Esophagus squamous epithelium (tissue), 5 donors: Measurements from ENCODE around the gene TNFSF11. TPM values are rescaled to one million over a fixed set of nuclear protein-coding genes. Genes with fewer than 3 reads are reported as not detected.

Experiments used
- DNase-seq: peaks from one replicate; lab custom pipeline; 2025; lab: John Stamatoyannopoulos, UW
- H3K27ac ChIP-seq, 4 donors: fragments of 200-600 bp; sonication (generic); one replicate each; pipeline ENCODE4 v1.5.1; 2016 to 2019; ENCODE audit warnings: mild to moderate bottlenecking in 1 of 4
- H3K27me3 ChIP-seq, 4 donors: fragments of 200-600 bp; sonication (generic); 1 replicate in 3 of 4; 2 replicates in 1 of 4; pipeline versions ENCODE4 v1.5.1 to v1.6.0; 2017 to 2021; ENCODE audit warnings: antibody characterized with exemption in 1 of 4
- H3K36me3 ChIP-seq, 3 donors: fragments of 200-600 bp; sonication (generic); one replicate each; pipeline ENCODE4 v1.5.1; 2016 to 2019
- H3K4me1 ChIP-seq, 3 donors: fragments of 200-600 bp; sonication (generic); one replicate each; pipeline ENCODE4 v1.5.1; 2017 to 2019
- H3K4me3 ChIP-seq, 4 donors: fragments of 200-600 bp; sonication (generic); 1 replicate in 3 of 4; 2 replicates in 1 of 4; pipeline ENCODE4 v1.5.1; 2016 to 2019; ENCODE audit warnings: mild to moderate bottlenecking in 2 of 4, moderate library complexity in 1 of 4
- H3K9me3 ChIP-seq, 3 donors: fragments of 200-600 bp; sonication (generic); one replicate each; pipeline ENCODE4 v1.5.1; 2016 to 2019
- CTCF ChIP-seq, 6 experiments: fragments of 450-650 bp in 4 of 6; fragments of 200-600 bp in 2 of 6; sonication (generic) in 2 of 6; IDR thresholded peaks; one replicate each; pipeline ENCODE4 v1.5.1; 2016 to 2019; ENCODE audit warnings: antibody characterized with exemption in 6 of 6, mild to moderate bottlenecking in 4 of 6, moderate library complexity in 4 of 6
- POLR2A ChIP-seq, 4 donors: fragments of 450-650 bp; IDR thresholded peaks; one replicate each; pipeline ENCODE4 v1.6.1; 2017; ENCODE audit warnings: antibody characterized with exemption in 4 of 4, mild to moderate bottlenecking in 4 of 4, moderate library complexity in 3 of 4
- WGBS, 2 donors: methylation state at CpG; one replicate each; pipeline ENCODE4 v1.1.5; 2018; 5-methylcytosine and 5-hydroxymethylcytosine counted together
- intact Hi-C: fragments of 100-400 bp; cut with DNase I; formaldehyde crosslinking; loops from one replicate; pipeline ENCODE4 v1.15.0; 2022
- total RNA-seq, 4 donors: library from RNA; depleted of rRNA; stranded (reverse); fragments of >200 nt; gene quantifications; one replicate each; pipeline ENCODE4 v1.1.0, GENCODE V29; 2016
- donor health status: DM: yes; HTN: yes; CAD: no.

TNFSF11 gene
- total RNA-seq, 4 donors from 2014 or later = 0.18 to 0.45 TPM; not detected in 2

GRCh38 chr13:42574435-42575311 is 721 bp downstream of the TNFSF11 start:
- WGBS, 2 donors = 2 to 9% methylated on average over 10 to 16 of the region's 51 CpGs
- Histone ChIP-seq H3K36me3 (no peaks in the 10 kb centered on the region), H3K9me3 (no peaks in the 10 kb centered on the region), H3K4me1 (peaks cover 3 to 17% (median 8%) of the 10 kb centered on the region in 3 donors), H3K27me3 (peaks cover 0 to 89% (median 8%) of the 10 kb centered on the region in 4 donors), H3K27ac (no peak overlapping the region), H3K4me3 (peak overlapping the region; percentile 19 to 61 (median 38))
- intact Hi-C loops = no loop called here
- TF ChIP-seq POLR2A (IDR thresholded peaks at IDR 0.05) = no peak
- no peak for TF ChIP-seq CTCF (IDR thresholded peaks at IDR 0.05)
- no peak for DNase-seq

GRCh38 chr13:42575938-42576337 is 2.0 kb downstream of the TNFSF11 start:
- DNase-seq = no peak
- Histone ChIP-seq H3K27ac (no peak overlapping the region), H3K36me3 (no peaks in the 10 kb centered on the region), H3K4me1 (peaks cover 3 to 17% (median 8%) of the 10 kb centered on the region in 3 donors), H3K9me3 (no peaks in the 10 kb centered on the region), H3K27me3 (peaks cover 0 to 86% (median 8%) of the 10 kb centered on the region in 4 donors), H3K4me3 (no peak overlapping the region)
- TF ChIP-seq CTCF (IDR thresholded peaks at IDR 0.05) (no peak), POLR2A (IDR thresholded peaks at IDR 0.05) (no peak)
- intact Hi-C loops = no loop called here
- WGBS, 2 donors = 83% methylated on average over 7 of the region's 7 CpGs

- intact Hi-C loops = no loop called here
- 49 to 50% methylated on average over 4 of the region's 4 CpGs for WGBS, 2 donors
- Histone ChIP-seq H3K27me3 (peaks cover 0 to 73% (median 8%) of the 10 kb centered on the region in 4 donors), H3K9me3 (no peaks in the 10 kb centered on the region), H3K27ac (no peak overlapping the region), H3K4me3 (no peak overlapping the region), H3K36me3 (no peaks in the 10 kb centered on the region), H3K4me1 (peaks cover 3 to 17% (median 8%) of the 10 kb centered on the region in 3 donors)
- DNase-seq = no peak
- TF ChIP-seq POLR2A (IDR thresholded peaks at IDR 0.05) = no peak
- no peak for TF ChIP-seq CTCF (IDR thresholded peaks at IDR 0.05)
Observed at GRCh38 chr13:42577538-42577937, 3.6 kb downstream of the TNFSF11 start.

GRCh38 chr13:42580644-42581043 is 6.7 kb downstream of the TNFSF11 start:
- H3K27me3 ChIP-seq = peaks cover 0 to 42% (median 0%) of the 10 kb centered on the region in 4 donors
- no peaks in the 10 kb centered on the region for H3K36me3 ChIP-seq
- H3K4me3 ChIP-seq = no peak overlapping the region
- intact Hi-C loops = no loop called here
- WGBS, 2 donors = 45 to 69% methylated on average over 6 of the region's 6 CpGs
- no peaks in the 10 kb centered on the region for H3K4me1 ChIP-seq
- H3K9me3 ChIP-seq = no peaks in the 10 kb centered on the region
- TF ChIP-seq CTCF (IDR thresholded peaks at IDR 0.05) (no peak), POLR2A (IDR thresholded peaks at IDR 0.05) (no peak)
- no peak for DNase-seq
- H3K27ac ChIP-seq = no peak overlapping the region

- TF ChIP-seq POLR2A (IDR thresholded peaks at IDR 0.05) = no peak
- TF ChIP-seq CTCF (IDR thresholded peaks at IDR 0.05) = no peak
- WGBS, 2 donors = 63 to 72% methylated on average over 4 of the region's 4 CpGs
- Histone ChIP-seq H3K9me3 (no peaks in the 10 kb centered on the region), H3K27ac (no peak overlapping the region), H3K36me3 (no peaks in the 10 kb centered on the region), H3K4me1 (no peaks in the 10 kb centered on the region), H3K27me3 (peaks cover 0 to 34% (median 0%) of the 10 kb centered on the region in 4 donors), H3K4me3 (no peak overlapping the region)
- DNase-seq = no peak
- intact Hi-C loops = no loop called here
Observed at GRCh38 chr13:42581427-42581826, 7.5 kb downstream of the TNFSF11 start.
